Renal cortical epithelial cell (primary cell): ENCODE measurements around the gene MFSD6L. TPM values are rescaled to one million over a fixed set of nuclear protein-coding genes. Genes with fewer than 3 reads are reported as not detected.

ENCODE experiments used
- DNase-seq: peaks from one replicate; pipeline ENCODE4 v3.0.0-alpha.2; 2011; ENCODE audit warnings: low read depth
- total RNA-seq: library from RNA; depleted of rRNA; stranded (reverse); fragments of >200 nt; gene quantifications from 2 replicates; pipeline ENCODE4 v1.2.3, GENCODE V29; 2014

Gene MFSD6L, protein sequence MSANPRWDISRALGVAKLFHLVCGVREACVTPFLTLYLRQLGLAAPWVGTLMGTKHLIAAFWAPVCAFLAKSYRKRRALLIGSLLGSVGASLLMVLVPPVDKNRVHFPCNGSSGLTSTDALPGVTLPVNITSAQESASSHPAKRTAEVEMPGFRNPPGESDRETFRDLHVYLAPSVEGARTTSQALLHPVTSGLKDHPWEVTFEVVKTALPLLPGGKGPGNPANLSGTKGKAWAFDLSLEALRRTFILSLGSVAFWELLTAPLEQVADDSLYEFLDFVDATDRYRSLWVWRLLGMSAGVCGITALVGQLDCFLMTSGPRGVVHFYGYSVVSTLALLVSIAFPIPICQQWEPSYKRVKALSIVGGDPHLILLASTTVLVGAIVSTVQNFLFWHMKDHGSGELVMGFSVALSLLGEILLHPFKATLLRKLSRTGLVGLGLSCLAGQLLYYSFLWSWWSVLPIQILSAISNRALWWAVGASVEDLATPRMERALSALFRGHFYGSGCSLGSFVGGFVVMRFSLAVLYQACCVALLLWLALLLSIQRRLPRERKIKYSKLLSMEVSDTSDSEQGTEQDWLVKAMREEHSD
- 2.1 TPM in 1 of 2 replicates, not detected in the other for total RNA-seq

DNA sequence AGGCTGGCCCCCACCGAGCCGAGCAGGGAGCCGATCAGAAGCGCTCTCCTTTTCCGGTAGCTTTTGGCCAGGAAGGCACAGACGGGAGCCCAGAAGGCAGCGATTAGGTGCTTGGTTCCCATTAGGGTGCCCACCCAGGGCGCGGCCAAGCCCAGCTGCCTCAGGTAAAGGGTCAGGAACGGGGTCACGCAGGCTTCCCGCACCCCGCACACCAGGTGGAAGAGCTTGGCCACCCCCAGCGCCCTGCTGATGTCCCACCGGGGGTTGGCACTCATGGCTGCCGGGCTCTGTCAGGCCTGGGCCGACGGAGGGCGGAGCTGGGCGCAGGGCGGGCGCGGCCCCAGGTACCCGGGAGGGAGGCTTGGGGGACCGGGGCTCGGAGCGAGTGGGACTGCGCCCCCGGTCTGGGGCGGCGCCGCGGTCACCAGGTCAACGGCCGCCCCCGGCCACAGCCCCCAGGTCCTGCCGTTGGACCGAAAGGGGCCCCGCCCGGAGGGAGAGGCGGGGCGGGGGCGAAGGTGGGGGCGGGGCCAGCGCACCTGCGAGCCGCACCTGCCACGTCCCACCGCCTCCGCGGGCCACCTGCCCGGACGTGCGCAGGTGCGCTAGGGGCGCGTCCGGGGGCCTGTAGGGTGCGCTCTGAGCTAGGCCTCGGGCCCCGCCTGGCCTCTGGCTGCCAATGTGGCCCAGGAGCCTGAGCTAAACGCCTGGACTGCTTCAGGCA lies at the start of gene MFSD6L:
MFSD6L (minus strand) TSS at position 520 of the 724 bp plus-strand sequence; CDS start at position 275, 245 bp downstream.
- DNase-seq = no peak

DNA sequence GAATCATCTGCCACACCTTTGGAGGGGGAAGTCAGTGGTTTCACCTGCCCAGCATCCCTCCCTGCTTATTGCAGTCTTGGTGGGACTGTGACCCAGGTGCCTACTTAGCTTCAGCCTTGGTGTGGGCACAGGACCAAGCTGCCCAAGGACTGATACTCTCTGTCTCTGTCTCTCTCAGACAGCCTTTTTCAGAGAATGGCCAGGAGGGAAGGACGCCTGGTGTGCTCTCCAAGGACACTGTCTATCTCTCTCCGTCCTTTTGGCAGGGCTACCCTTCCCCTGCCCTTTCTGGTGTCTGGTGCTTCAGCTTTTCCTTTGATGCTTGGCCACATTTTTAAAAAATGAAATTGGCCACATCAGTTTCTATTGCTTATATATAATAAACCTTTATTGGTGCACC lies 48.7 kb upstream of the MFSD6L start:
- no peak for DNase-seq

DNA sequence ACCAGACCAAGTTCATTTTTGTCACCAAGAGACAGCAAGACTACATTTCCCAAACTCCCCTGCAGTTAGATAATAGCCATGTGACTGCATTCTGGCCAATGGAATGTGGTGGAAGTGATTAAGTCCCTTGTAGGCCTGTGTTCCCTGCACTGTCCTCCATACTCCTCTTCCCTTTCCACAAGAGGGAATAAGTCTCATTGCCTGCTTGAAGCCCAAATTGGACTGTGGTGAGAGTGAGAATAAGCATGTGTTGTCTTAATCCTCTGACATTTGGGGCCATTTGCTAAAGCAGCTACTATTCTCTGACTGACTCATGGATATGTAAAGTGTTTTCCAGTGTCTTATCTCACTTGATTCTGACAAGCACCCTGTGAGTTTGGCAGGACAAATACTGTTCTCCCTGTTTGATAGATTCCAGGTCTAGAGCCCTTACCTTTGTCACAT lies 47.6 kb upstream of the MFSD6L start:
- no peak for DNase-seq

DNA sequence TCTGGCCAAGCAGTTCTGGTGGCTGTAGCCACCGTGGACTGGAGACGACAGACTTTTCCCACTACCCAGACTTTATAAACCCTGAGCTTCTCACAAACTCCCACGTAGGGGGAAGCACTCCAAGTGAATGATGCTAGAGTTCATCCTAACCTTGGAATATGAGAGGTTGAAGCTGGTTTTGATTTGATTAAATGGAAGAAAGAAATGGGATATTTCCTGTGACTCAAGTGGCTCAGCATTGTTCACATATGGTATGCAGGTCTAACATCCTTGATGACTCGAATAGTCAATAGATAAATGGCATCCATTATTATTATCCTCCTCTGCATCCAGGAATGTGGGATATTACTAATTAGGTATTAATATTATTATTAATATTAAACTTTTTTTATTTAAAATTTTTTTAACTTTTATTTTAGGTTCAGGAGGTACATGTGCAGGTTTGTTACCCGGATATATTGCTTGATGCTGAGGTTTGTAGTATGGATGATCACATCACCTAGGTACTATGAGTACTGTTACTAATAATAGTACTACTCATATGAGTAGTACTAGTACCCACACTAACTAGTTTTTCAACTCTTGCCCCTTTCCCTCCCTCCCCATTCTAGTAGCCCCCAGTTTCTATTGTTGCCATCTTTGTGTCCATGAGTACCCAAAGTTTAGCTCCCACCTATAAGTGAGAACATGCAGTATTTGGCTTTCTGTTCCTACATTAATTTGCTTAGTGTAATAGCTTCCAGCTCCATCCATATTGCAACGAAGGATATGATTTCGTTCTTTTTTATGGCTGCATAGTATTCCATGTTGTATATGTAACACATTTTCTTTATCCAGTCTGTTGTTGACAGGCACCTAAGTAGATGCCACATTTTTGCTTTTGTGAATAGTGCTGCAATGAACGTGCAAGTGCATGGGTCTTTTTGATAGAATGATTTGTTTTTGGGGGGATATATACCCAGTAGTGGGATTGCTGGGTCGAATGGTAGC lies 45.4 kb upstream of the MFSD6L start:
- DNase-seq = no peak

DNA sequence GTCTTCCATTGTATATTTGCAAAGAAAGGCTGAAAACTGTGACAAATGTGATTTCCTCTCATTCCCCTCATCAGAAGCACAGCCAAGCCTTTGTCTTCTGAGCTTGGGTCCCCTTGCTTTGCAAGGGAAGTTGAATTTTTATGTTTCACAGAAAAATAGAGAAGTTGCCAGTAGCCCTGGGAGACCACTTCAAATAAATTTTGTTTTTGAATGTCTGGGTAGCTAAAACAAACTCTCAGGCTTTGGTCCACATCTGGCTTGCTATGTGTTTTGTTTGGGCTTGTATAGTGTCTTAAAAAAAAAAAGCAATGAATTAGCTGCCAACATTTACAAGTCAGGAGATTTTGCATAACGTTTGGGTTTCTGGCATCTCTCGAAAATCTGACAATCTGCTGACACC lies 44.2 kb upstream of the MFSD6L start:
- DNase-seq = no peak

DNA sequence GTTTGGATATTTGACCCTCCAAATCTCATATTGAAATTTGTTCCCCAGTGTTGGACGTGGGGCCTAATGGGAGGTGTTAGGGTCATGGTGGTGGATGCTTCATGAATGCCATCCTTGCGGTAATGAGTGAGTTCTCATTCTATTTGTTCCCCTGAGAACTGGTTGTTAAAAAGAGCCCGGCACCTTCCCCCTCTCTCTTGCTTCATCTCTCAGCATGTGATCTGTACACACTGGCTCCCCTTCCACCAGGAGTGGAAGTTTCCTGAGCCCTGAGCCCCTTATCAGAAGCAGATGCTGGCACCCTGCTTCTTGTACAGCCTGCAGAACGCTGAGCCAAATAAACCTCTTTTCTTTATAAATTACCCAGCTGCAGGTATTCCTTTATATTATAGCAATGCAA lies 42.7 kb upstream of the MFSD6L start:
- no peak for DNase-seq

DNA sequence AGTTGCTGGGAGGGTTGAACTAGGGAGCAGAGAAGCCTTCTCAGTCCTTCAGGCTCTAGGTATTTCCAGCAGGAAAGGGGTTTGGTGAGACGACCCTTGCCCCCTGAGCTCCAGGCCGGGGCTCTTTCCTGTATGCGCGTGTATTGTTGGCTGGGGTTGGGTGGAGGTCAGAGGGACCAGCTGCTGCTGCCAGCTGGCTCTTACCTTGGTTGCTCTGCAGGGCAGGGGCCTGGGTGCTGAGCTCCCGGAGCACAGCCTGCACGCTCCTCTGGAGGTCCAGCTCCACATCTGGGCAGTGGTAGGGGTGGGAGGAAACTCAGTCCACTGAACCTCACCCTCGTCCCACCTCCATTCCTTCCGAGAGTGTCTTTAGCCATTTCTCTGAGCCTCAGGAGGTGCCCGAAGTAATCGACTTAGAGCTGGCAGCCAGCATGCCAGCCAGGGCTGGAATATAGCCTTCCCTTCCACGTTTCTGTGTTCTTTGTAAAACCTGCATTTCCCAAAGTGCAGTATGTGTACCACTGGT lies 40.3 kb upstream of the MFSD6L start:
- no peak for DNase-seq

DNA sequence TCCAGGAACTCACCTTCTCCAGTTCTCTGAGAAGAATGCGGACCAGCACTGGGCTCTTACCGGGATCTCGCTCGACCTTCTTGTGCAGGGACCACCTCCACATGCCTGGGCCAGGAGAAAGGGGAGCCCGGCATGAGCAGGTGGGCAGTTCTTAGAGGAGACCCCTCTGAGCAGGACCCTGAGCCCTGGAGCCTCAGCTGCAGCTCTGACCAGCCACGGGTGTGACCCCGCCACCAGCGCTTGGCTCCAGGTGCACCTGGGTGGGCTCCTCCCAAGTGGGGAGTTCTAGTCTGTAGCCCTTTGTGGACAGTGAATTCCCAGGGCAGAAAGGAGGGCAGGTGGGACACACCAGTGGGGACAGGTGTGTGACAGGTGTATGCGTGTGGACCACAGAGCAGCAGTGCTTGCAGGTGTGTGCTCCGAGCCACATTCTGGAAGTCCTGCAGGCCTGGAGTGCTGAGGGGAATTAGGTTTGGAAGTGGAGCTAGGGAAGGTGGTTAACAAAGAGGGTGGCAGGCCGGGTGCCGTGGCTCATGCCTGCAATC lies 39.5 kb upstream of the MFSD6L start:
- DNase-seq = no peak

DNA sequence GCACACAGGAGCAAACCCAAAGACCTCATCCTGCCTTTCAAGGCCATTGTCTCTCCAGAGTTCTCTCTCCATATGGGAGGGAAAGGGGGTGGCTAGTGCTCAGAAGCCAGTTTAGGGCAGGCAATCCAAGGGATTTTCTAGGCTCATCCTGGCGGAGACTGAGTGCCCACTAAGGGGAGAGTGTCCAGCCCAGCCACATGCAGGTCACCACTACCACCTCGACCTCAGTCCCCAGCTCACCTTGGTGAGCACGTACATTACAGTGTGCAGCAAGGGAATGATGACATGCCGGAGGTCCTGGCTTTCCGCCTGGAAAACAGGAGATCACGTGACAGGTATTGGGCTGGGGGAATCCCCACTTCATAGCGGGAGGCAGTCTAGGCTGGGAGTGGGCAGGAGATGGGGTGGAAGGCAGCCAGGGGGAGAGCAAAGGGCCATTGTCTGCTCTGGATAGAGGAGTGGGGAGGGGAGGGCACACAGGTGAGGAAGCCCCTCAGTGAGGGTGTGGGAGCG lies 38.5 kb upstream of the MFSD6L start:
- DNase-seq = no peak

DNA sequence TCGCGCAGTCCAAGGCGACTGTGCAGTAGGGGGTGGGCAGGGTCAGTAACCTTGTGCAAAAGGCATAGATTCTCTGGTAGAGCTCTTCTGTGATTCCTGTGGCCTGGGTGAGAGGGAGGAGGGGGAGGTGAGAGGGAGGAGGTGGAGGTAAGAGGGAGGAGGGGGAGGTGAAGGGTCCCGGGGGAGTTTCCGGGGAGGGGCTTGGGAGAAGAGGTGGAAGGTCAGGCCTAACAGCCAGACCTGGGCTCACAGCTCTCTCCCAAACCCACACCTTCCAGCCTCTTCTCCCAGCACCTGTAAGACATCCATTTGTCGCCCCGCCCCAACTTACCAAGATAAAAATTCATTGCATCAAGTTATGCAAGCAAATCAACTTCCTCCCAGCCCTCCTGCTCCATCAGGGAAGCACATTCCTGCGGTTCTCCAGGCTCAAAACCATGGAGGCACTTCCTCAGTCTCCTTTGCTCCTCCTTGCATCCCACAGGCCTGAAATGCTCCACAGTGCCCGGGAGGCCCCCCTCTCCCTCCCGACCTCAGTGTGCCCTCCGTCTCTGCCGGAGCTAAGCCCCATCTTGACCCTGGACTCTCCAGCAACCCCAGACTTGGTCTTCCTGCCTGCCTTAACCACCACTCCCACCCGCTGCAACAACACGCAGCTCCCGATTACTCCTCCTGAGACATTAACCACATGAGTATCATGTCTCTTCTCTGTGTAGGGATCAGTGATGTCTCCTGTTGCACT lies 37.8 kb upstream of the MFSD6L start:
- DNase-seq = no peak

DNA sequence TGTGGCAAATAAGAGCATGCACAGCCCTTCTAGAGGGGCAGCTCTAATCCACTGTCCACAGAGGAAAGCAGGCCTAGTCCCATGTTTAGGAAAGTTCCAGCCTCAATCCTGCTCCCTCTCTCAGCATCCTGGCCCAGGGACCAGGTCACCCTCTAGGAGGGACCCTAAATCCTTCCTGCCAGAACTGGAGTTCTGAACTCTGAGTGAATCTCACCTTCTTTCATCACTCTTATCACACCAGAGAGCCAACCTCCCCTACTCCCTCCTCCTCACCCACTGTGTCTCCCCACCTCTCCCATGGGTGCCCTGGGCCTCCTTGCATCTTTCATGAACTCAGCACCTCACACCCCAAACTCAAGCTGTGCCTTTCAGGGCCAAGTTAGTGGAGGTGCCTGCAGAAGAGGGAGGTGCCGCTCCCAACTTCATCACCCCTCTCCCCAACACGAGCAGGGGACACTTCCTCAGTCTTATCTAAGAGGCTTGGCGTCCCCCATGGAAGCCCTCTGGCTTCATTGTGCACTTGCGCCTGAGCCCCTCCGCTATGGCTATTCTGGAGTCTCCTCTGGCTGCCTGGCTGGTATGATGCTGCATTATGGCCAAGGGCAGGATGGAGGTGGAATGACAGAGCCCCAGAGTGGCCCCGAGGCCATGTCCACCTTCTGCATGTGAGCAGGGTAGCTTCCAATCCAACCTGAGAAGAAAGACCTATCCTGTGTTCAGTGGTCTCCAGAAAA lies 36.6 kb upstream of the MFSD6L start:
- DNase-seq = no peak

DNA sequence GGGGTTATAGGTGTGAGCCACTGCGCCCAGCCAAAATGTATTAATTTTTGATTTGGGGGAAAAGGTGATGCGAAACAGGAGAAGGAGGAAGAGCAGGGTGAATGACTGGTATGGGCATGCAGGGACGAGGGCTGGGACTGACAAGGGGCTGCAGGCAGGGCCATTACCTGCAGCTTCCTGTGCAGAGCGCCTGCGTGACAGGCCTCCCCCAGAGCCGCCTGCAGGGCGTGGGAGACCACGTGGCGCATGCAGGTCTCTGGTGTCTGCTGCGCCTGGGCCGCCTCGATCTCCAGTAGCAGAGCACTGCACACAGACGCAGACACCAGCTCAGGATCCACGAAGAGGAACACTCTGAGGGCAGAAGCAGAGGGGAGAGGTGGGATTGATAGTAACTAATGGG lies 35.9 kb upstream of the MFSD6L start:
- DNase-seq = no peak

DNA sequence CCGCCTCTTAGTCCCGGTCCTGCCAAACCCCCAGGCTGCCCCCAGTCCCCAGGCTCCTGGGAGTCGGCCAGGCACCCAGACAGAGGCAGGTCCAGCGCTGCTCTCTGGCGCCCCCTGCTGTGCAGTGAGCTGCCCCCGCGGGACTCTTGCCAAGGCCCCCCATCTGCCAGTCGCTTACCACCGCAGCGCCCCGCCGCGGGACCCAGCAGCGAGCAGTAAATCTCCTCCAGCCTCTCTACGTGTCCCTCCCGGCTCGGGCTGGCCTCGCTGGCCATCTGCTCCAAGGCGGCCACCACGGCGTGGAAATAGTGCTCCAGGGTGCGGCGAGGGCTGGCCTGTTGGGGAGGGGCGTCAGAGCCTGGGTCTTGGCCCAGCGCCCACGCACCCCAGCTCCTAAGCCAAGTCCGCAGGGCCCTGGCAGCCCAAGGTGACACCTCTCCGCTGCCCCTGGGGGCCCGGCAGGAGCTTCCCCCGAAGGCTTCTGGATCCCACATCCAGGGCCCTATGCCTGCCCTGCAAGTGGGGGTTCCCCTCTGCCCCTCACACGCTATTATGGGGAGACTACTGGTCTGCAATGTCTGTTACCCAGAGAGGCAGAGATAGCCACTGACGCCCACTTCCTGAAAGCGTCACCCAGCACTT lies 33.7 kb upstream of the MFSD6L start:
- DNase-seq = no peak

DNA sequence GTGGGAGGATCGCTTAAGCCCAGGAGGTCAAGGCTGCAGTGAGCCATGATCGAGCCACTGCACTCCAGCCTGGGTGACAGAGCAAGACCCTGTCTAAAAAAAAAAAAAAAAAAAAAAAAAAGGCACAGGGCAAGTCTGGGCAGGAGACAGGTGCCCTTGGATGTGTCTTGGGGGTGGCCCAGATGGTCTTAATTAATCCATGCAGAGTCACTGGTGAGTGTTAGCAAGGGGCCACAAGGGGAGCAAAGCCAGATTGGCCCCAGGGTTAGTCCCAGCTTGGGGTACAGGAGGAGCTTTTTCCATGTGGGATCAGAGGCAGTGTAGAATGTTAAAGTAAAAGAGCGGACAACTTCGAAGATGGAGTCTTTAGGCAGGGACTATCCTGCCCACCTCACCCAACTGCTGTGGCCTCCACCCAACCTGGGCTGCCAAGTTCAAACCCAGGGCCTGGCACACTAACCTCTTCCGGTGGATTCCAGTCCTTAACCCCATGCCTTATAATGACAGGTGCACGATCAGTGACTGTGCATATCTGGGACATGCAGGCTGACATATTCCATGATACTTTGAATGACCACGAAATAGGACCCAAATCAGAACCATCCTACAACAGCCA lies 32.2 kb upstream of the MFSD6L start:
- no peak for DNase-seq

DNA sequence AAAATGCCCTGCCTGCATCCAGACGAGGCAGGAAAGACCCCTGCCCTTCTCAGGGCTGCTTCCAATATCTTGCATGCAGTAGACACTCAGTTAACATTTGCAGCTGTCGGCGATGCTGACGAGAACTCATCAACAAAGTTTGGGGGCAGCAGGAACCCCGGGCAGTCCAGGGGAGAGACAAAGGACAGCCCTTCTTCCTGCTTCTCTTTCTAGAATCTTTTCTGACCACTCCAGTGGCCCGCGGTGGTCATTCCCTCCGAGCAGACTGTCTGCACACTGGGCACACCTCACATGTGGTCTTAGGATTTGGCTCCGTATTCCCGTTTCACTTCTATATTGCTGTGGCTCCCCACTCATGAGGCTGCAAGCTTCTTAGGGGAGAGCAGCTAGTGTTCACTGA lies 31.0 kb upstream of the MFSD6L start:
- DNase-seq = no peak

DNA sequence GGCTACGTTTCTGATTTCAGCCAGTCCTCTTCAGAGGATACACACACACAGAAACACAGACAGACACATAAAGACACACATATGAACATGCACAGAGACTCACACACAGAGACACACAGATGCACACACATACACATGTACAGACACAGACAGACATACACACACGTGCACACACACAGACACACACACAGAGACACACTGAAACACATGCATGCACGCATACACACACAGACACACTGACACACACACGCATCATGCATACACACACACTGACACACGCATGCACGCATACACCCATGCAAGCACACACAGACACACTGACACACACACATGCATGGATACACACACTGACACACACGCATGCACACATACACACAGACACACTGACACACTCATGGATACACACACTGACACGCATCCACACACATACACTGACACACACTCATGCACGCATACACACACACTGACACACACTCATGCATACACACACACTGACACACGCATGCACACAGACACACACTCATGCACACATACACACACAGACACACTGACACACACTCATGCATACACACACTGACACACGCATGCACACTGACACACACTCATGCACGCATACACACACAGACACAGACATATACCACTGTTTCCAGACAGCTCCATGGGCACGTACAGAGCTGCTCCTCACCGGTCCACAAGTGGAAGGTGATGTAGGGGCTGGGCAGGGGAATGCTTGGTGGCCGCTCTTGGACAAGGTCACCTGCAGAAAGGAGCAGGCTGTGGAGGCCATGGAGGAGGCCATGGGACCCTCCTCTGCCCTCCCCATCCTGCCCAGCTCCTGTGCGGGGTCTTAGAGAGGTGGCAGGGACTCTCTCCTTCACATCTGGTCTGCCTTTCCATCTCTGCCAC lies 30.1 kb upstream of the MFSD6L start:
- DNase-seq = no peak

DNA sequence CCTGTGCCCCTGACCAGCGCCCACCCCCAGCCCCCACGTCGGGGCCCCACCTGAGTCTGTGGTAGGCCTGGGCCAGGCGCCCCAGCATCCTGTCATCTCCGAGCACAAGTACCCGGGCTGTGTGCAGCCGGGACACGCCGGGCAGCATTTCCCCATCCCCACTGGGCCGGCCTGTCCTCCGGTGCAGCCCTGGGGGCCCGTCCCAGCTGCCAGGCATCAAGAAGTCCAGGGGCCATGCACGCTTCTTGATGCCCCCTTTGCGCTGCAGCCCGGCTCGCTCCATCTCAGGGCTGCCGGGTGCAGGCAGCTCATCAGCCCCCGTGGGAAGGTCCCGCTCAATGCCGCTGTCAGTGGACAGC lies 29.3 kb upstream of the MFSD6L start:
- DNase-seq = no peak
